ENCODE results near the gene BBOX1. TPM values are rescaled to one million over a fixed set of nuclear protein-coding genes. Genes with fewer than 3 reads are reported as not detected.
"Not testable (repeated sequence)": the region's sequence is repeated elsewhere in the genome, so short reads cannot be mapped to it uniquely, and the experiment has no call there.

BBOX1 gene
- polyA plus RNA-seq, 1 experiment, result 0.07 TPM

DNA sequence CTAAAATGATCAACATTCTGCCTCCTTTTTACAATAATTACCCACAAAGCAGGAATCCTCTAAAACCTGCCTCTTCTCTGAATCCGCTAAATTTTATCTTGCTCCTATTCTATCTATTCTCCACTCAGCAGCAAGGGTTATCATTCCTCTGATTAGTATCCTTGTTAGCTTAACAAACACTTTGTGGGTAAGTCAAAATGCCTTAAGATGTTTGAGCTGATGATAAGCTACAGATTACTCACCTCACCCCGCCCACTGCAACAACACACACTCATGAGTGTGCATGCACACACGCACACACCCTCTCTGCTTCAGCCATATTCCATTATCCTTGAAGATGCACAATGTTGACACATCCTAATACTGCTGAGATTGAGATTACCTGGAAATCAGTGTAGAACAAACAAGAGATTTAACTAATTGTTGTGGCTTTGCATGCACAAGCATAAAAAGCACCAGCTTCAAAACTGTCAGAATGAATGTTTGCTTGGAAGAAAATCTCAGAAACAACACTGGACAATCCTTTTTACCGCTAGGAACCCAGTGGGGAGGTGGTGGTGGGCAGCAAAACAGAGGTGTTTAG lies 130.9 kb downstream of the BBOX1 start:
- CTCF ChIA-PET, result interaction anchor here (0.9 to 1.7 kb wide), 4 partner anchors 12 to 314 kb away, joined by 3 to 5 read pairs (median 4); no protein-coding TSS in a partner anchor
- Histone ChIP-seq H3K9me3 (ENCODE audit: control insufficient read depth, insufficient read depth, low read length) (no peaks in the 10 kb centered on the region), H3K27me3 (ENCODE audit: control insufficient read depth, insufficient read depth, low read length) (peaks cover 11% of the 10 kb centered on the region), H3K27ac (ENCODE audit: low read depth, low read length) (no peak overlapping the region), H3K4me3 (ENCODE audit: low read depth, low read length) (no peak overlapping the region)
- TF ChIP-seq, protein P1, sequence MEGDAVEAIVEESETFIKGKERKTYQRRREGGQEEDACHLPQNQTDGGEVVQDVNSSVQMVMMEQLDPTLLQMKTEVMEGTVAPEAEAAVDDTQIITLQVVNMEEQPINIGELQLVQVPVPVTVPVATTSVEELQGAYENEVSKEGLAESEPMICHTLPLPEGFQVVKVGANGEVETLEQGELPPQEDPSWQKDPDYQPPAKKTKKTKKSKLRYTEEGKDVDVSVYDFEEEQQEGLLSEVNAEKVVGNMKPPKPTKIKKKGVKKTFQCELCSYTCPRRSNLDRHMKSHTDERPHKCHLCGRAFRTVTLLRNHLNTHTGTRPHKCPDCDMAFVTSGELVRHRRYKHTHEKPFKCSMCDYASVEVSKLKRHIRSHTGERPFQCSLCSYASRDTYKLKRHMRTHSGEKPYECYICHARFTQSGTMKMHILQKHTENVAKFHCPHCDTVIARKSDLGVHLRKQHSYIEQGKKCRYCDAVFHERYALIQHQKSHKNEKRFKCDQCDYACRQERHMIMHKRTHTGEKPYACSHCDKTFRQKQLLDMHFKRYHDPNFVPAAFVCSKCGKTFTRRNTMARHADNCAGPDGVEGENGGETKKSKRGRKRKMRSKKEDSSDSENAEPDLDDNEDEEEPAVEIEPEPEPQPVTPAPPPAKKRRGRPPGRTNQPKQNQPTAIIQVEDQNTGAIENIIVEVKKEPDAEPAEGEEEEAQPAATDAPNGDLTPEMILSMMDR (IDR thresholded peaks at IDR 0.05; ENCODE audit: low read depth, low read length), result no peak
- no peak for DNase-seq (ENCODE audit: low read depth, low spot score)
- POLR2A ChIA-PET, result no interaction called here

DNA sequence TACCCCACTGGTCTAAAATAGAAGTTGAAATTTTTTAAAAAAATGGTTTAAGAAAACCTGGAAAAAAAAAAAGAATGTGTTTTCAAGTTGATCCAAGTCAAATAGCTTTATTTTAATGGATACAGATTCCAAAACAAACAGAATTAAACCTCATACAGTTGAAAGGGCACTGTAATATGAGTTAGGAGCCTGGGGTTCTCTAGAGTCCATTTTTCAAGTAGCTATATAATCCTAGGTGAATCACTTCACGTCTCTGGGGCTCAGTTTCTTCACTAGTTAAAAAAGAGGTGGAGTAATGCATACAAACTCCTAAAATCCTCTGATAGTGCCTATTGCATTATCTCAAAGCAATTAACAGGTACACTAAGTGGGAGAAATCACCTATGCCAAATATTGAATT lies 132.9 kb downstream of the BBOX1 start:
- ChIA-PET POLR2A (no interaction called here), CTCF (interaction anchor here (0.5 to 1.8 kb wide), 3 partner anchors 10 to 420 kb away, joined by 3 to 7 read pairs (median 7); no protein-coding TSS in a partner anchor)
- H3K9me3 ChIP-seq (ENCODE audit: control insufficient read depth, insufficient read depth, low read length), result no peaks in the 10 kb centered on the region
- no peak overlapping the region for H3K4me3 ChIP-seq (ENCODE audit: low read depth, low read length)
- TF ChIP-seq, protein P1 (IDR thresholded peaks at IDR 0.05; ENCODE audit: low read depth, low read length), result no peak
- no peak overlapping the region for H3K27ac ChIP-seq (ENCODE audit: low read depth, low read length)
- no peak for DNase-seq (ENCODE audit: low read depth, low spot score)
- H3K27me3 ChIP-seq (ENCODE audit: control insufficient read depth, insufficient read depth, low read length), result peaks cover 16% of the 10 kb centered on the region

DNA sequence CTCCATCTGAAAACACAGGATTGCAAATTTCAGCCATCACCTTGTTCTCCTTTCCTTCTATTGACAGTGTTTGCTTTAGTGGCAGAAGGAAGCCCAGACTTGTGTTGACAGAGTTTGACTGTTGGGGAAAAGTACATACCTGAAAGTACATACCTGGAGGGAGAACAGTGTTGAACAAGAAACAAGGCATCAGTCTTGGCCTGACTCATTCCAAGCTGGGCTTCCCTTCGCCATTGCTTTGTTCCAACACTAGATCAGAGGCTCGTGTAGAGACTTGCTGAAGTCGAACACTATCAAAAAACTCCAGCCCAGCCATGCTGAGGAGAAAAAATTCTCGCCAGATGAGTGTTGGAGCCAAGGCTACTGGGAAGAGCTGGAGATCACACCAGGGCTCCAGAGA lies 133.4 kb downstream of the BBOX1 start:
- no peak for DNase-seq (ENCODE audit: low read depth, low spot score)
- H3K27ac ChIP-seq (ENCODE audit: low read depth, low read length), result no peak overlapping the region
- CTCF ChIA-PET, result interaction anchor here (0.5 to 1.8 kb wide), 3 partner anchors 10 to 420 kb away, joined by 3 to 7 read pairs (median 7); no protein-coding TSS in a partner anchor
- H3K4me3 ChIP-seq (ENCODE audit: low read depth, low read length), result no peak overlapping the region
- TF ChIP-seq, protein P1 (IDR thresholded peaks at IDR 0.05; ENCODE audit: low read depth, low read length), result no peak
- POLR2A ChIA-PET, result no interaction called here
- peaks cover 16% of the 10 kb centered on the region for H3K27me3 ChIP-seq (ENCODE audit: control insufficient read depth, insufficient read depth, low read length)
- H3K9me3 ChIP-seq (ENCODE audit: control insufficient read depth, insufficient read depth, low read length), result no peaks in the 10 kb centered on the region

DNA sequence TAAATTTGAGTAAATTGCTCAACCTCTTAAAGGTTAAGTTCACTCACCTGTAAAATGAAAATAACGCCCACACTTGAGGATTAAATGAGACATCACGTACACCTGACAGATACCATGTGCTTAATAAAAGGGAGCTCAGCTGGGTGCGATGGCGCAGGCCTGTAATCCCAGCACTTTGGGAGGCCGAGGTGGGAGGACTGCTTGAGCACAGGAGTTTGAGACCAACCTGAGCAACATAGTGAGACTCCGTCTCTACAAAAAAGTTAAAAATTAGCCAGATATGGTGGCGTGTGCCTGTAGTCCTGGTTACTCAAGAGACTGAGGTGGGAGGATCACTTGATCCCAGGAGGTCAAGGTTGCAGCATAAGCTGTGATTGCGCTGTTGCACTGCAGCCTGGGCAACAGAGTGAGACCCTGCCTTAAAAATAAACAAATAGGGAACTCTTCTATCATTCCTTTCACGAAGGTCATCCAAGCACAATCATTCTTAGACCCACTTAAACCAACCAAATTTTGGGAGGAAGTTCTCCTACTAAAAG lies 134.1 kb downstream of the BBOX1 start:
- Histone ChIP-seq H3K27ac (ENCODE audit: low read depth, low read length) (no peak overlapping the region), H3K9me3 (ENCODE audit: control insufficient read depth, insufficient read depth, low read length) (no peaks in the 10 kb centered on the region), H3K4me3 (ENCODE audit: low read depth, low read length) (no peak overlapping the region), H3K27me3 (ENCODE audit: control insufficient read depth, insufficient read depth, low read length) (peaks cover 22% of the 10 kb centered on the region)
- POLR2A ChIA-PET, result no interaction called here
- no peak for DNase-seq (ENCODE audit: low read depth, low spot score)
- CTCF ChIA-PET, result interaction anchor here (1.8 kb wide), 1 partner anchor 311 kb away, joined by 7 read pairs; no protein-coding TSS in a partner anchor
- TF ChIP-seq, protein P1 (IDR thresholded peaks at IDR 0.05; ENCODE audit: low read depth, low read length), result no peak

DNA sequence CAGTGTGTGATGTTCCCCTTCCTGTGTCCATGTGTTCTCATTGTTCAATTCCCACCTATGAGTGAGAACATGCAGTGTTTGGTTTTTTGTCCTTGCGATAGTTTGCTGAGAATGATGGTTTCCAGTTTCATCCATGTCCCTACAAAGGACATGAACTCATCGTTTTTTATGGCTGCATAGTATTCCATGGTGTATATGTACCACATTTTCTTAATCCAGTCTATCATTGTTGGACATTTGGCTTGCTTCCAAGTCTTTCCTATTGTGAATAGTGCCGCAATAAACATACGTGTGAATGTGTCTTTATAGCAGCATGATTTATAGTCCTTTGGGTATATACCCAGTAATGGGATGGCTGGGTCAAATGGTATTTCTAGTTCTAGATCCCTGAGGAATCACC lies 134.9 kb downstream of the BBOX1 start:
- H3K4me3 ChIP-seq (ENCODE audit: low read depth, low read length); CTCF ChIA-PET; H3K27ac ChIP-seq (ENCODE audit: low read depth, low read length); DNase-seq (ENCODE audit: low read depth, low spot score); H3K9me3 ChIP-seq (ENCODE audit: control insufficient read depth, insufficient read depth, low read length); POLR2A ChIA-PET: not testable (repeated sequence)
- peaks cover 24% of the 10 kb centered on the region for H3K27me3 ChIP-seq (ENCODE audit: control insufficient read depth, insufficient read depth, low read length)

Other genes starting within 250 kb of the BBOX1 start
- gene FIBIN, start 46.7 kb upstream of the BBOX1 start, polyA plus RNA-seq (2011; rRNA removed), result 44.4 and 49.0 TPM in 2 replicates

Data from AG04450 (cell line).